ENCODE measurements around the gene LCLAT1.
"Not testable (repeated sequence)": the region's sequence is repeated elsewhere in the genome, so short reads cannot be mapped to it uniquely, and the experiment has no call there.

The LCLAT1 gene

GRCh38 chr2:30511122-30512083 is 64.4 kb downstream of the LCLAT1 start:
- no peak for TF ChIP-seq CTCF (conservative IDR thresholded peaks at IDR 0.05)
- H3K27ac ChIP-seq, result peak overlapping the region; percentile 80

GRCh38 chr2:30512243-30512886 is 65.3 kb downstream of the LCLAT1 start:
- peak overlapping the region; percentile 80 for H3K27ac ChIP-seq
- no peak for TF ChIP-seq CTCF (conservative IDR thresholded peaks at IDR 0.05)

GRCh38 chr2:30513649-30514048 is 66.6 kb downstream of the LCLAT1 start:
- not testable (repeated sequence) for H3K27ac ChIP-seq

GRCh38 chr2:30514134-30514847 is 67.2 kb downstream of the LCLAT1 start:
- no peak overlapping the region for H3K27ac ChIP-seq
- no peak for TF ChIP-seq CTCF (conservative IDR thresholded peaks at IDR 0.05)

GRCh38 chr2:30514848-30515435 is 67.9 kb downstream of the LCLAT1 start:
- no peak overlapping the region for H3K27ac ChIP-seq
- TF ChIP-seq CTCF (conservative IDR thresholded peaks at IDR 0.05), result no peak

- no peak for TF ChIP-seq CTCF (conservative IDR thresholded peaks at IDR 0.05)
- no peak overlapping the region for H3K27ac ChIP-seq
Observed at GRCh38 chr2:30516166-30516565, 69.1 kb downstream of the LCLAT1 start.

GRCh38 chr2:30519796-30520195 is 72.8 kb downstream of the LCLAT1 start:
- H3K27ac ChIP-seq, result no peak overlapping the region
- TF ChIP-seq CTCF (conservative IDR thresholded peaks at IDR 0.05), result no peak
